HG03097 (cell line): ENCODE results near the gene CTNNA1.
"Not testable (repeated sequence)": the region's sequence is repeated elsewhere in the genome, so short reads cannot be mapped to it uniquely, and the experiment has no call there.

Experiments used
- ATAC-seq: cut with Tn5 transposase; IDR thresholded peaks from one replicate; pipeline ENCODE4 v1.9.1; 2021; ENCODE audit not compliant: unreplicated experiment, low FRiP score

The CTNNA1 gene

GRCh38 chr5:138724470-138725146 is 28.6 kb upstream of the CTNNA1 start:
- no peak for ATAC-seq

GRCh38 chr5:138725153-138725817 is 27.9 kb upstream of the CTNNA1 start:
- no peak for ATAC-seq

GRCh38 chr5:138725818-138726416 is 27.3 kb upstream of the CTNNA1 start:
- no peak for ATAC-seq

- ATAC-seq, result no peak
Measured at GRCh38 chr5:138726848-138727247, 26.4 kb upstream of the CTNNA1 start.

GRCh38 chr5:138730496-138730895 is 22.7 kb upstream of the CTNNA1 start:
- not testable (repeated sequence) for ATAC-seq

- ATAC-seq, result no peak
Measured at GRCh38 chr5:138732466-138732865, 20.8 kb upstream of the CTNNA1 start.

GRCh38 chr5:138732933-138733332 is 20.3 kb upstream of the CTNNA1 start:
- ATAC-seq, result no peak

- ATAC-seq, result no peak
Measured at GRCh38 chr5:138733509-138733908, 19.7 kb upstream of the CTNNA1 start.

GRCh38 chr5:138736293-138736692 is 16.9 kb upstream of the CTNNA1 start:
- no peak for ATAC-seq

- no peak for ATAC-seq
Measured at GRCh38 chr5:138737494-138738265, 15.5 kb upstream of the CTNNA1 start.

GRCh38 chr5:138738399-138738798 is 14.8 kb upstream of the CTNNA1 start:
- ATAC-seq, result no peak

GRCh38 chr5:138739938-138740337 is 13.3 kb upstream of the CTNNA1 start:
- ATAC-seq, result no peak

GRCh38 chr5:138743484-138743883 is 9.7 kb upstream of the CTNNA1 start:
- no peak for ATAC-seq

- no peak for ATAC-seq
Measured at GRCh38 chr5:138745268-138745667, 8.0 kb upstream of the CTNNA1 start.

- no peak for ATAC-seq
Measured at GRCh38 chr5:138748630-138749081, 4.6 kb upstream of the CTNNA1 start.

- not testable (repeated sequence) for ATAC-seq
Measured at GRCh38 chr5:138751344-138751743, 1.9 kb upstream of the CTNNA1 start.

- ATAC-seq, result no peak
Measured at GRCh38 chr5:138752341-138752950, 779 bp upstream of the CTNNA1 start.

GRCh38 chr5:138753794-138754698 is 821 bp downstream of the CTNNA1 start:
- no peak for ATAC-seq

GRCh38 chr5:138754699-138755057 is 1.5 kb downstream of the CTNNA1 start:
- no peak for ATAC-seq
